G401 (cell line): ENCODE results near the gene GNB1L. TPM values are rescaled to one million over a fixed set of nuclear protein-coding genes. Genes with fewer than 3 reads are reported as not detected.
"Not testable (repeated sequence)": the region's sequence is repeated elsewhere in the genome, so short reads cannot be mapped to it uniquely, and the experiment has no call there.

Source experiments
- DNase-seq: peaks from one replicate; pipeline ENCODE4 v3.0.0-alpha.2; 2015; ENCODE audit warnings: low spot score
- in situ Hi-C: cut with HindIII; loops from 2 replicates; pipeline ENCODE4 v1.10.0; 2016; ENCODE audit warnings: low sequenced_read_pairs, mixed read lengths
- total RNA-seq: library from RNA; depleted of rRNA; stranded (reverse); fragments of >200 nt; shearing (Covaris generic); gene quantifications from 2 replicates; pipeline ENCODE4 v1.2.3, GENCODE V29; 2014

Gene GNB1L
- total RNA-seq, 1 experiment from 2014 or later, result 20.4 TPM

DNA sequence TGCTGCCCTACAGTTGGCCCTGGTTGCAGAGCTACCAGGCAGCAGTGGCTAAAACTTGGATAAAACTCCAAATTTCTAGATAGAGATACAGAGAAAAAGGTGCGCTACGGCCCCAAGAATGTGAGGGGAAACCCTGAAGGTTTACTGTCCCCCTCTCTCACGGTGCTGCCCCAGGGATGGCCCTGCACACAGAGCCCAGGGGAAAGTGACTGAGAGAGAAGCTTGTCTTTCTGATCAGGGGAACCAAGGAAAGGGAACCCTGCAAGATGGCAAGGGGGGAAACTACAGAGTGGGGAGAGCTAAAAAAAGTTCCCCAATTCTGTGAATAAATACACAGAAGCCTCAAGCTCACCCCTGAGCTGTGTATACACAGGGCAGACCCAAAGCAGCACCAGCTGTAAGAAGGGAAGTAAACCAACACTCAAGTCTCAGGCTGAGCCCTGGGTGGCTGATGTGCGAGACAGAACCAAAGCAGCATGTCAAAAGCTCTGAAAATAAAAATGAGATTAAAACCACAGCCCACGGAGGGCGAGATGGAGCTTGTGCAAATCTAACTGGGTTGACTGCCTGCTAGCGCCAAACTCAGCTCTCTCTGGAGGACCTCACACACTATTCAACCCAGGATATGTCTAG, 22.1 kb downstream of the GNB1L start:
- in situ Hi-C loops, result no loop called here
- DNase-seq, result no peak

DNA sequence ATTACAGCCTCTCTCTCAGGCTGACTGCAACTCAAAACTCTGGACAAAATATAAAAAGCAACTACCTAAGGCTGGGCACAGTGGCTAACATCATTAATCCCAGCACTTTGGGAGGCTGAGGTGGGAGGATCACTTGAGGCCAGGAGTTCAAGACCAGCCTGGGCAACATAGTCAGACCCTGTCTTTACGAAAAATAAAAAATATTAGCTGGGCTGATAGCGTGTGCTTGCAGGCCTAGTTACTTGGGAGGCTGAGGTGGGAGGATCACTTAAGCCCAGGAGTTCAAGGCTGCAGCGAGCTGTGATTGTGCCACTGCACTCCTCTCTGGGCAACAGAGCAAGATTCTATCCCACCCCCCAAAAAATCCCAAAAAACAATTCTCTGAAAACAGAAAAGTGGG, 22.7 kb downstream of the GNB1L start:
- in situ Hi-C loops, DNase-seq: not testable (repeated sequence)

DNA sequence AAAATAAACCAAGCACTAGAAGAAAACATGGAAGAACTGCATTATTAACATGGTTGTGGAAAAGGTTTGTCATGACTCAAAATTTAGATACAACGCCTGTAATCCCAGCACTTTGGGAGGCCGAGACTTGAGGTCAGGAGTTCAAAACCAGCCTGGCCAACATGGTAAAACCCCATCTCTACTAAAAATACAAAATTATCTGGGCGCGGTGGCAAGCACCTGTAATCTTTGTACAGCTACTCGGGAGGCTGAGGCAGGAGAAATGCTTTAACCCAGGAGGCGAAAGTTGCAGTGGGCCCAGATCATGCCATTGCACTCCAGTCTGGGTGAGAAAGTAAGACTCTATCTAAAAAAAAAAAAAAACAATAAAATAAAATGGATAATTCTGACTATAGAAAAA, 23.7 kb downstream of the GNB1L start:
- in situ Hi-C loops, result no loop called here

DNA sequence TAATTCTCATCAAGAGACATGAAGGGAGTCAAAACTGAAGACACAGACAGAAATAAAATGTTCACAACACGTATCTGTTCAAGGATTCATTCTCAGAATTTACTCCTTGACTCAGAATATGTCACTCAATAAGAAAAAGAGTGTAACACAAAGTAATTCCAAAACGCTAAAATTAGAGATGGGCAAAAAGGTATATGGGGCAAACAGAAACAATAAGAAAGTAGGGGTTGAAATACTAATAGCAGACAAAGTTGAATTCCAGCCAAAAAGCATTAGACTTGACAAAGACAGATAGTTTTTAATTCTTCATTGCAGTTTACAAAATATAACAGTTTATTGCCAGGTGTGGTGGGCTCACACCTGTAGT, 26.7 kb downstream of the GNB1L start:
- in situ Hi-C loops, result no loop called here
- DNase-seq, result no peak

More for the DNA sequence above, 23.7 kb downstream of the GNB1L start:
- DNase-seq, result no peak

DNA sequence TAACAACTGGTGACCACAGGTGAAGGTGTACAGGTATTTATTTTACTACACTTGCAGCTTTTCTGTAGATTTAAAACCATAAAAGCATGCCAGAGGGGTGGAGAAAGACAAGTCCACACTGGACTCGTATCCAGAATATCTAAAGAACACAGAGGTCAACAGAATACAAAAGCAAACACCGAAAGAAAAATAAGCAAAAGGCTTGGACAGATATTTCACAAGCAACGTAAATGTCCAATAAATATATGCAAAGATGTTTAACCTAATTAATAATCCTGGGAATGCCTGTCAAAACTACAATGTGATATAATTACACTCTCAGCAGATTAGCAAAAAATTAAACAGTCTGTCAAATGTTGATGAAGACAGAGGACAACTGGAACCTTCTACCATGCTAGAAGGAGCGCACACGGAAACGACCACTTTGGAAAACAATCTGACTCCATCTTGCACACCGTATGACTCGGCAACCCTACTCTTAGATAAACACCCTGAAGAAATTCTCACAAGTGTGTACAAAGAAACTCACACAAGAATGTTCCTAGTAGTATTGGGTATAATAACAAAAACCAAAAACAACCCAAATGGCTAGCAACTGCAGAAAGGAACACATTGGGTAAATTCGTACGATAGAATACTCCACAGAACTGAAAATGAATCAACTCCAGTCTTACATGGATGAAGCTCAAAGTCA, 27.2 kb downstream of the GNB1L start:
- no peak for DNase-seq
- in situ Hi-C loops, result no loop called here

DNA sequence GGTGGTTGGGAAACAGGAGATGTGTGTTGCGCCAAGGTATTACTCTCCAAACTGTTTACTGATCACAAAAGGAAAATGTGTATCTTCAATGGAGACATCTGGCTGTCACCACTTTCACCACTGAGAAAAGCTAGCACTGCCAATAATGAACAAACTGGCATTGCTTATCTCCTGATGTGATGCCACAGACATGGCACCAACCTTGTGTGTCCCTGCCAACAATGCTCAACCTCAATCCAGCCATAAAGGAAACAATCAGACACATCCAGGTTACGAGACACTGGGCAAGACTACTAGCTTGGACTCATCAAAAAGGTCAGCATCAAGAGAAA, 28.1 kb downstream of the GNB1L start:
- in situ Hi-C loops, result no loop called here
- no peak for DNase-seq

DNA sequence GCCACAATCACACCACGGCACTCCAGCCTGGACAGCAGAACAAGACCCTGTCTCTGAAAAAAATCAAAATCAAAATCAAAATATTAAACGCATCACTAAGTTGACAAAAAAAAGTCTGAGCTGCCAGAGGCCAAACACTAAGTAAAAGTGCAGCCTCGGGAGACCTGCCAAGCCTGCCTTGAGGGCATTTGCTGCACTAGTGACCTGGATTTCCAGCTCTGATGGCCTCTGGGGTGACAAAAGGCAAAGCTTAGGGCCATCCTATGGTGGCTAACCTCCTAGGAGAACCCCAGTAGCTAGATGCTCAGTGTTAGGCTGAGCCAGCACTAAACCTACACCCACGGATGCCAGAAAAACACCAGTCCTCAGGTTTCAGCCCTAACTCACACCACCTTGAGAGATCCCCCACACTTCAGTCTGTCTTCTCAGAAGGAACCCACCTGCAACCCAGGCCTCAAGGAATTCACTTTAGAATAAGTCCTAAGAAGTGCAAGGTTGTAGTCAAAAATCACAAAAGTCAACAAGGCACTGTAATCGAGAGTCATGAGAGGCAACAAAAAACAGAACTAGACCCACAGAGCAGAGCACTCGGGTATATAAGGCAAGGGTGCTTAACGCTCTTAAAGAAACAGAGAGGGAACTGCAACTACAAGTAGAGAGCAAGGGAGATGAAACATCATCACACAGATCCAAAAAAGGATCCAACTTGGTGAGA, 28.6 kb downstream of the GNB1L start:
- no peak for DNase-seq
- in situ Hi-C loops, result no loop called here

DNA sequence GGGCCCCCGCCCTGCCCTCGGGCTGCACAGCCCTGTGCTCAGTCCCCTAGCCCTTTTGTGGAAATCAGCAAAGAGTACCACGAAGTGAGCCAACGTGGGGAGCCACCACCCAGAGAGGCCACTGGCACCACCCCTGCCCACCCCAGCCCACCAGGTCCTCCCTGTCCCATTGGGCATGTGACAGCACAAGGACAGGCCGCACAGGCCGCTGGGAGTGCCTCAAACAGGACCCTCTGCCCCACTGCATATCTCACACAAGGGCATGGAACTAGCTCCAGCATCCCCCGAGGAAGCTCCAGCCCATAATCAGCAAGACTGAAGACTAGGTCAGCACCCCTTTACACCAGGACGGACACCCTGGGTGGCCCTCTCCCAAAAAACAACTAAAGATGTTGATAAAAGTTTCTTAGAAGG, 29.7 kb downstream of the GNB1L start:
- in situ Hi-C loops, result no loop called here
- DNase-seq, result no peak

DNA sequence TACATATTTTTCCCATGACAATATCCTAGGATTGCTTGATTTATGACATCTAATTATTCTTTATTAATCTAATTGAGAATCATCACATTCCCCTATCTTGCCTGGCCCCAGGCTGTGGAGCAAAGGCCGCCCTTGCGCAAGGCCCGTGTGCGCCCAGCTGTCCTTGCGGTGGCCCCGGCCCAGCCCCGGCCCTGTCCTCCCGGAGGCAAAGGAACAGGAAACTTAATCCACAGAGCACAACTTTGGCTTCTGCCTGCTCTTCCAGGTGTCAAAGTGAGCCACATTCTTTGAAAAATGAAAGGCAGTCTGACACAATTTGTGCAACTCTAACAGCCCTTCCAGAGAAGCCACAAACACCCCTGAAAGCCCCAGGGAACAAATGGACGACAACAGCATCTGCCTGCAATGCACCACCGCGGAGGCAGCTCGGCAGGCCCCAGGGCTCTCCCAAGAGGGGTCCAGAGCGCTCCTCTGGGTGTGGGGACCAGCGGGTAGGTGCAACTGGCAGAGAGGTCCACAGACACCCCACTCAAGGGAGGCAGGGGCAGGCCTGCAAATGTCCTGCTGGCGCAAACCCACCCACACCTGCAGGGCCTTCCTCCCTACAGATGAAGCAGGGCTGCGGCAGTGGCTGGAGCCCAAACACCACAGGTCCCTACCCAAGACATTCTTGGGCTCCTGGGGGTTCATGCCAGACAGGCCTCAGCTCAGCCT, 30.3 kb downstream of the GNB1L start:
- DNase-seq, result no peak
- in situ Hi-C loops, result no loop called here

DNA sequence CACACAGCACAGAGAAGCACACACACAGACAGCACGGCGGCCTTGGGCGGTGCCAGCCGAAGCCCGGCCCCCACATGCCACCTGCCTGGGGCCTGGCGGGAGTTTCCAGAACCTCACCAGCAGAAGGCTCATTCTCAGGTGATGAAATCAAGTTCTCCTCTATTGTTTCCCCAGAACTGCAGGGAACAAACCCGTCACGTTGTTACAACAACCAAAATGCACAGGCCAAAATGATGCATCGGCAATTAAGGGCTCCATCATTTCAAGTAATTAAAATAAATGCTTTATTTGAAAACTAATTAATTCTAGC, 30.8 kb downstream of the GNB1L start:
- no peak for DNase-seq
- in situ Hi-C loops, result no loop called here

DNA sequence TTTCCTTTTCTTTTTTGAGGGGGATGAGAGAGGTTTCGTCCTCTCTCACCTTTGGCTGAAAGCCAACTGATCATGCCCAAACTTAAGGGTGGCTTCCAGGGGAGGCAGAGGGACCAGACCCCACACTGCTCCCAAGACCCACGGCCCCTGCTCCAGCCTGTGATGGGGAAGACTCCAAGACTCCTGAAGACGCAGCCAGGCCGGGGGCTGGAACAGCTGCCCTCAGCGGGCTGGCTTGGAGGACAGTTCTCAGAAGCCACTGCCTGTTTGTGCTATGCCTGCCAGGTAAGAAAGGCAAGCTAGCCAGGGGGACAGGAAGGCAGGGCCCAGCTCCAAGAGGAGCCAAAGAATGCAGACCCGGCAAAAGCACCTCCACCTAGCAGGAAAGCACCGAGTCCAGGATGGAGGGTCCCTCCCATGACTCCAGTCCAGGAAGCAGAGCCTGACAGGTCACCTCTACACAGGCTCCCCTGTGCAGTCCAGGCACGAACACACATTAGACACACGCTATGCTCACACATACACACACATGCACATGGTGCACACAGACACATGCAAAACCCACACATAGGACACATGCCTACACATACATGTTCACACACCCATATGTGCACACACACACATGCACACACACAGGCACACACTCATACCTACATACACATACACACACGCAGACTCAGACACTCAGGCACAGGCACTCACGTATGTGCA, 31.3 kb downstream of the GNB1L start:
- in situ Hi-C loops, result no loop called here
- DNase-seq, result no peak

DNA sequence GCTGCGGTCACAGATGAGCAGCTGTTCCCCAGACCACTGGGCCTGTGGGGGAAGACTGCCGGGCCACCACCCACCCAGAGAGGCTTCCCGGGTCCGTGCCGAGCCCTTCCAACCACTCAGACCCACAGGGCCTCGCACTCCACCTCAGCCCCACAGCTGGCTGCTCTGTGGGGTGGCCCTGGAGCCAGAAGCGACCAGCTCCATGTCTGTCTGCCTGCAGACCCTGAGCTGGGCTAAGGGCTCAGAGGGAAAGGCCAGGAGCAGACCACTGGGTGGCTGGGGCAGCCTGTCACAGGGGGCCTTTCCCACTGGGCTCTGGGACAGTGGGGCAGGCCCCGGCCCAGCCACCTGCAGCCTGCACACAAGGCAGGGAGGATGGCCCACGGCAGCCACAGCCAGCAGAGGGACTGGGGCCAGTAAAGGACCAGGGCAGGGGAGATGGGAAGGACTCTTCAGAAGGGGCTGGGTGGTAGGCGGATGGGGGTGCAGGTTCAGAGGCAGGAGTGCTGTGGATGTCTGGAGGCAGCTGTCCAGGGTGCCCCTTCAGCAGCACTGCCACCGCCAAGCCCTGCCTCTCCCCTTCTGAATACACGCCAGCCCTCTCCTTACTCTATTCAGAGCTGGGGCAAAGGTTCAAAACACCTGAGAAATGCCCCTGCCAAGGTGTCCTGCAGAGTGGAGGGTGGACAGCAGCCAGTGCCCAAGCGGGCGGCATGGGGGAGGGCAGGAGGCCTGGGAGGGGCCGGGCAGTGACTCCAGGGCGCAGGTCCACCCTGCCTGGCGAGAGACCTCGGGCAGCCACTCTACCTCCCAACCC, 32.2 kb downstream of the GNB1L start:
- in situ Hi-C loops, result no loop called here
- DNase-seq, result no peak

DNA sequence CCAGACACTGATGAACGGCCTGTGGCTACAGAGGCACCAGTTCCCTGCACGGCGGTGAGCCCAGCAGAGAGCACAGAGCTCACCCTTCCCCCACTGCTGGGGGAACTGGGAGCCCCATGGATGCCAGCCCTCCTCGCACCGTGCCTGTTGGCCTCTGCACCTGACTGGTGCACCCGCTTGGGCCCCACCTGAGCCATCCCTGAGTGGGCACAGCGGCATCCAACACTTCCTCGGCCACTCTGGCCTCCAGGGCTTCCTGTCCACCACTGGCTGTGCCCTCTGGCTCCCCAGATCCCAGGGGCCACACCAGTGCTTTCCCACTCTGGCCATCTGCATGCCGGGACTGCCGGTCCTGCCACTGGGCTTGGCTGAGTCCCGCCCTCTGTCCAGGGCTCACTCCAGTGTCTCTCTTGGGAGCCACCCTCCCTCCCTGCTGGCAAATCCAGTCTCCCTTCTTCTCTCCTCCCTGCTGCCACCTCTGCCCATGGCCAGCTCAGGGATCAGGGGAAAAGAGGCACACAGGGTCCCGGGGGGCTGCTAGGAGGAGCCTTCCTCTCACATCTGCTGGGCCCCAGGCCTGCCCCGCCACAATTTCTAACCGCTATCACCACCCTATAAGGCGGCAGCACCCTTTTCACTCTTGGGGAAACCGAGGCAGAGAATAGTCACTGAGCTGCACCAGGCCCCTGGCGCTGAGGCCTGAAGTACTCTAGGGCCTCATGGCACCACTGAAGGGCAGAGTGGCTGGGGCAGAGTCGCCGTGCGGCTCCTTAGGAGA, 33.0 kb downstream of the GNB1L start:
- in situ Hi-C loops, result no loop called here
- no peak for DNase-seq

DNA sequence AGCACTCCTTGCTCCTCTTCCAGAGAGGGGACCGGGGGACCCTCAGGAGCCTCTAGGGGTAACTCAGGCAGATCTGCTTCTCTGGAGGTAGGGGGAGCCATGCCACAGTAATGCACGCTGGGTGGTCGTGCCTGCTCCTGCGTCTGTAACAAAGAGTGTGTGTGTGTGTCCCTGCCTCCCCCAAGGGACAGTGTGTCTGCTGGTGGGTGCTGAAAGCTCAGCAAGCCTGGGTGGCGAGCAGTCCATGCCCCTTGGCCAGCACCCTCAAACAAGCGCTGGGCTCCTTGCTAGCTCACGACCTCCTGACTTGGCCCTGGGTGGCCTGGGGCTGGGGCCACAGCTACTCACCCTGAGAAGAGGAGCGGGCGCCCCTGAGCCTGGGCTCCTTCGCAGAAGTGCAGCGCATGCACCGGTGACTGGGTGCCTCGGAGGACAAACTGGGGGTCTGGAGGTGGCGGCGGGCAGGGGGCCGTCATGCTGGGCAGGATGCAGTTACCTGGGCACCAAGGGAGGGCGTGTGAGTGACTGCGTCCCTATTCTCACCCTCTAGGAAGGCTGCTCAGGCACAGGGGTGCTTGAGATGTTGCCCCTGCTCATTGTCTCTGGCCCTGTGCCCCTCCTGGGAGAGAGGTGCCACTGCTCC, 33.7 kb downstream of the GNB1L start:
- in situ Hi-C loops, result no loop called here
- no peak for DNase-seq

DNA sequence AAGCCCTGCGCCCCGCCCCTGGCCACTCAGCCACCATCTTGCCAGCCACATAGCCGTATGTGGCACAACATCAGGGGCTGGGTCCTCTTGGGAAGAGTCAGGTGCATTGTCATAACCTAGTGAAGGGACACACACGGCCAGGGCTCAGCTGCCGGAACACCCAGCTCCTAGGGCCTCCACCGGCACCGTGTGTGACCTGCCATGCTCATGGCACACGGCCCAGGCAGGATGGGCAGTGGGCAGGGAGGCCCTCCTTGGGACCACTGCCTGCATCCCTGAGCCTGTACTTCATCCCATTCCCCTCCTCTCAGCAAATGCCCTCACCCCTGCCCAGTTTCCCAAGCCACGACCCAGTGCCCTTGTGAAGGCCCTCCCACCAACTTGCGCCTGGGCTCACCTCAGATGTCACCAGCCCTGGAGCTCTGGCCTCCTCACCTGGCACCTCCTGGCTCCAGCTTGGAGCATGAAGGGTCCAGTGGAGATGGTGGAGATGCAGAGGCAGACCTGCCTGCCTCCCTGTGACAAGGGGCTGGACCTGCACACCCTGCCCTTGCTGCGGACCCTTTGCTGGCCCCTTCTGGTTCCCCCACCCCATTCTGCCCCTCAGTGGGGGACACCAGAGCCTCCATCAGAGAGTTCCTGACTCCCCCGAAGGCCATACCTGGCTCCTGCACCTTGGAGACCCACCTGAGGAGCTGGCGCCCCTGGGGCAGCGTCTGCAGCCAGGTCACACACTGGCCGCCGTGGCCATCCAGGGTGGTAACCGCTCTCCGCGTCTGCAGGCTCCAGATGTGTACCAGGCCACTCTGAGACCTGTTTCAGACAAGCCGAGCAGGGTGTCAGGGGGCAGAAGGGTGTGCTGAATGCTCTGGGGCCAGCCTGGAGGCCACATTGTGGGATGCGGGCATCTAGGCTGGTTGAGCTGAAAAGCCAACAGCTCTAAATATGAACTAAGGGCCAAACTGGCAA, 34.5 kb downstream of the GNB1L start:
- in situ Hi-C loops, result no loop called here
- no peak for DNase-seq

DNA sequence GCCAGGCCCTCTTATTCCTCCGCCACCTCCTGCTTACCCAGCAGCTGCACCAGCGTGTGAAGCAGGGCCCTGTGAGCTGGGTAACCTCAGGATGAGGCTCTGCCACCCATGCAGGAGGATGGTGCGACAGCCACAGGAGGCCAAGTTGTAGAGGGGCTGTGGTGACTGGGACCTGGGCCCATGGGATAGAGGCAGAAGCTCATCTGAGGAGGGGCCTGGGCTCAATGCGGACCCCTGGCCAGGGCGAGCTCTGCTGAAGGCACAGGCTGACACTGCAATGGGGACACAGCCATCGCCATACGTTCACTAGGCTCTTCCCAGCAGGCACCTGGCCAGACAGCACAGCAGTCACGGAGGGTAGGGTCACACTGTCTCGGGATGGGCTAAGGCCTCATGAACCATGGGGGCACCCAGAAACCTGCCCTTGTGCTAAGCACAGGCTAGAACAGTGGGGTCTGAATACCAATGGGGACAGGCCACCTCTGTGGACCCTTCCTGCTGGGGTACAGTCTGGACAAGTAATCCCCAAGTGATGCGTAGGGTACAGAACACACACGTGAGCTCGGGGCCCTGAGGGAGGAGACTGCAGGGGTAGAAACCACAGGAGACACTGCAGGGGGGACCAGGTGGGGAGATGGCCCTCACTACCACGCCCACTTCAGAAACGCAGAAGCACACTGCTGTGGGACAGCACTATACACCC, 35.3 kb downstream of the GNB1L start:
- in situ Hi-C loops, result no loop called here
- DNase-seq, result no peak
